GM19395 (cell line): ENCODE measurements around the gene DOP1A.
A peak's percentile ranks its signal among the peaks of the same experiment; 100 is the strongest.

Source experiments
- ATAC-seq: cut with Tn5 transposase; IDR thresholded peaks from one replicate; pipeline ENCODE4 v1.9.1; 2021; ENCODE audit warnings: mild to moderate bottlenecking, moderate library complexity; ENCODE audit not compliant: unreplicated experiment

Gene DOP1A

DNA sequence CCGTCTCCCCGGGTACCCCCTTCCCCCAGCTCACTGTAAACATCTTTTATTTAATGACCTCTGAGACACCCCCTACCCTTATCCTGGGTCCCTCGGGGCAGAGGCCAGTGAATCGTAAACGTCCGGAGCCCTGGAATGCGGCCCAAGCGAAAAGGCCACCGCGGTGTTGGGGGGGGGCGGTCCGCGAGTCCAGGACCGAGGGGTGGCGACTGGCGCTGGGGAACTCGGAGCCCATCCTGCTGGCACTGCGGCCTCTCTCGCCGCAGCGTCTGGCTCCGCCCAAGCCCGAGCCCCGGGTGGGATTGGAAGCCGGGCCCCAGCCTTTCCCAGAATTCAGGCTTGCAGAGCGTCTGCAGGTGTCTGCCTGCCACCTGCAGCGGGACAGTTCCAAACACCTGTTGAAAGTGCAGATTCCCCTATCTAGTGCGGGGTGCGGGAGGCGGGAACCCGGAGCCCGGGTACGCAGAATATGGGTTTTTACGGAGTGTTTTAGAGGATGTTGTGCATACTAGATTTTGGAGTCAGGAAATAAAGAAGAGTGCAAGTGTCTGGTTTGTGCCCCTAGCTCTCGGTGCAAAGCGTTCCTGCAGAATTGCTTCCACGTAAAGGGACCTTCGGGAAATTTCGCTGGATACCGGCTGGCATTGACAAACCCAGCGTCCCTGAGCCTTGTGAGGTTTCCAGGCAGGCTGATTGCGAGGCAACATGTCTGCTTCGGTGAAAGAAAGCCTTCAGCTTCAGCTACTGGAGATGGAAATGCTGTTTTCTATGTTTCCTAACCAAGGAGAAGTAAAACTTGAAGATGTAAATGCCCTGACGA, 126.5 kb downstream of the DOP1A start:
- ATAC-seq = peak; percentile 33

GRCh38 chr6:83198486-83199172, 131.2 kb downstream of the DOP1A start:
- no peak for ATAC-seq

DNA sequence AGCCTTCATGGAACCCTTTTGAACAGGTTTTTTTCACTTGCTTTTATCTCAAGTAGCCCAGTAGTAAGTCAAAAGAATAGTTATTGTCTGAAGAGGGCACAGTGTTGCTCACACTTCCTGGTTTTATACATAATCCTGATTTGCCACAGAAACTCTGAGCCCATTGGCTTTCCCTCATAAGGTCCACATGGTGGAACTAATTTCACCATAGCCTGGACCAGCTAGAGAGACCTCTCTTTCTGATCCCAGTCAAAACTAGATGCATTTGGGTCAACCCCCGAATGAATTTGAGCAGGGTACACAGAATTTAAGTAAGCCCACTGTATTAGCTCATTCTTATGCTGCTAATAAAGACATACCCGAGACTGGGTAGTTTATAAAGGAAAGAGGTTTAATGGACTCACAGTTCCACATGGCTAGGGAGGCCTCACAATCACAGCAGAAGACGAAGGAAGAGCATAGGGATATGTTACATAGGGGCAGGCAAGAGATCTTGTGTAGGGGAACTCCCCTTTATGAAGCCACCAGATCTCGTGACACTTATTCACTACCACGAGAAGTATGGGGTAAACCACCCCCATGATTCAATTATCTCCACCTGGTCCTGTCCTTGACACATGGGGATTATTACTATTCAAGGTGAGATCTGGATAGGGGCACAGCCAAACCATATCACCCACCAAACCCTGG, 131.8 kb downstream of the DOP1A start:
- ATAC-seq = peak; percentile 53

GRCh38 chr6:83199863-83200225, 132.4 kb downstream of the DOP1A start:
- no peak for ATAC-seq

DNA sequence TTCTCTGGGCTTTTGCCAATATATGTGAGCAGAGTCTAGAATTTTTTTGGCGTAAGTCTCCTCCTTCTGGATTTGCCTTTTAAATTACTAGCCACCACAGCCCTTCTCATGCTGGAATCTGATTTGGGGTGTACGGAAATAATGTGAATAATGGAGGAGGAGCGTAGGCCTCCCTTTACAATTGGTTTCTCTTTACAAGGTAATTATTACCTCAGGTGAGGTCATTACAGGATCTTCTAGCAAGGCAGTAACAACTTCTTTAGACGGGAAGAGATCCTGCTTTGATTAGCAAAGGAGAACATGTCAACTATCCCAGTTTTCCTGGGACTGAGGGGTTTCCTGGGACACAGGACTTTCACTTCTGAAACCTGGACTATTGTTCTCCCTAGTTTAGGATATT, 134.6 kb downstream of the DOP1A start:
- no peak for ATAC-seq

DNA sequence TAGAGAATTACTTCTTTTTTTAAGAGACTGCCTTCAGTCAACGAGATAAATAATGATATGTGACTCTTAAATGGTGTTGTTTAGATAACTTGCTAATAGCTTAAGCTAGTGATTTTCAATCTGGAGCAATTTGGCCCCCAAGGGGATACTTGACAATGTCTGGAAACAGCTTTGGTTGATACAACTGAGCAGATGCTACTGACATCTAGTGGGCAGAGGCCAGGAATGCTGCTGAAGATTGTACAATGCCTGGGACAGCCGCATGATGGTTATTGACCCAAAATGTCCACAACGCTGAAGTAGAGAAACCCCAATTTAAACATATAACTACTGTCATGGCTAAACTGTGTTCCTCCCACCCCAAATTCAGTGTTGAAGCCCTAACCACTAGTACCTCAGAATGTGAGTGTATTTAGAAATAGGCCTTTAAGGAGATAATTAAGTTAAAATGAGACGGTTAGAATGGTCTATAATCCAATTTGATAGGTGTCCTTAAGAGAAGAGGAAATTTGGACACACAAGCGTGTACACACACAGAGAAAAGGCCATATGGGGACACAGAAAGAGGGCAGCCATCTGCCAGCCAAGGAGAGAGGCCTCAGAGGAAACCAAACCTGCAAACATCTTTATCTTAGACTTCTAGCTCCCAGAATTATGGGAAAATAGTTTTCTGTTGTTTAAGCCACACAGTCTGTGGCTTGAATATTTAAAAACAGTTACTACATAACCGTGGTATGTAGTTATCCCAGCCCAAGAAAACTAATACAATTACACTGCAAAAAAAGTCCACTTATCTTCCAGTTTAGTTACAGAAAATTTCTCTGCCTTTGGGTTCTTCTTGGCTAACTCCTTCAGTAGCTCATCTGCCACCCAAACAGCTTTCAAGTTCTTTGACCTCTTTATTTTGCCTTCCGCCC, 147.9 kb downstream of the DOP1A start:
- ATAC-seq = peak; percentile 100

GRCh38 chr6:83216806-83217205, 149.3 kb downstream of the DOP1A start:
- no peak for ATAC-seq
